T-helper 22 cell (primary cell): ENCODE results near the gene MEIS2.

Experiments used
- DNase-seq: peaks from one replicate; pipeline ENCODE4 v3.0.0-alpha.2; 2020; ENCODE audit warnings: low read depth

MEIS2 gene

DNA sequence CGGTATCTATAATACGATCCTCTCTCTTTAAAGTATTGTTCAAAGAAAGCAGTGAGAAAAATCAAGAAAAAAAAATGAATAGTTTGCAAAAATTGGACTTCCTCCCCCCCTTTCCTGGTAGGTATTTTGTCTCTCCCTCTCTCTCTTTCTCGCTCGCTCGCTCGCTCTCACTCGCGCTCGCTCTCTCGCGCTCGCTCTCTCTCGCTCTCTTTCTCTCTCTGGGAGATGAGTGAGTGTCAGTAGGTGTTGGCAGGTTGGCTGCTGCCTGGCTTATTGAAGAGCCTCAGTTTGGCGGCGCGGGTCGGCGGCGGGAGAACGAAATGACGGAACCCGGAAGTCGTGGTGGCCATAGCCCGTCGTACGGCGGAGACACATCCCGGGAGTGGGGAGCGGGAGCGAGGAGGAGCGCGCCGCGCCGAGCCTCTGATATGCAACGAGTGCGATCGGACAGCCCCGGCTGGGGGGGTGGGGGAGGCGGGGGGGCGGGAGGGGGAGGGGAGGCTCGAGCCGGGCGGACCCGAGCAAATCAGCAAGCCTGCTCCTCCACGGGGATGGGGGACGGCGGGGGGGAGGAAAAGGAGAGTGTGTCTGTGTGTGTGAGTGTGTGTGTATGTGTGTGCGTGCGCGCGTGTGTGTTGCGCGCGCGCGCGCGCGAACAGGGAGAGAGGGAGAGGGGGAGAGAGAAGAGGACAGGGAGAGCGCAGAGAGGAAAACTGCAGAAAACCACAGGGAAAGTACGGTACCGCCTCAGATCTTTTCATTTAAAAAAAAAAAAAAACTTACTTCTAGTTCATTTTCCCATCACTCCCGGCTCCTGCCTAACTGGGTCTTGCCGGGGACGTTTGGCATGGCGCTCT lies at the start of gene MEIS2:
MEIS2 (minus strand) TSS at position 441 of the 857 bp plus-strand sequence. CDS start 1,083 bp downstream, outside the sequence.
- DNase-seq, result no peak

DNA sequence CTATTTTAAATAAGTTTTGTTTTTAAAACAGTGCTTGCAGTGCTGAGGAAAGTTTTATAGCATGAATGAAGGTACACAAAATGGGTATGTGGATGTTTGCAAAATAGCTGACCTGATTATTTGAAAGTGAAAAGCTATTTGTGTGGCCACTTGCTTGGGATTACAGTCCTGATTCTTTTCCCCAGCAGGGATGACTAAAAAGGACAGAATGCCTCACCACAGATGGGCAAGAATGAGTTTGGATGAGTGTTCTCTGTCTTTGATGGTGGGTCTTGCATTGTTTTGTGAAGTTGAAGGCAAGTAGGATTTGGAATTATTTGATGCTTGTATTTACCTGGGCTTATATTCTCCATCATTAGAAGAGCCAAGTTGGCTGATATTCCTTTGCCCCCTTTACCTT lies 48.8 kb upstream of the MEIS2 start:
- no peak for DNase-seq

DNA sequence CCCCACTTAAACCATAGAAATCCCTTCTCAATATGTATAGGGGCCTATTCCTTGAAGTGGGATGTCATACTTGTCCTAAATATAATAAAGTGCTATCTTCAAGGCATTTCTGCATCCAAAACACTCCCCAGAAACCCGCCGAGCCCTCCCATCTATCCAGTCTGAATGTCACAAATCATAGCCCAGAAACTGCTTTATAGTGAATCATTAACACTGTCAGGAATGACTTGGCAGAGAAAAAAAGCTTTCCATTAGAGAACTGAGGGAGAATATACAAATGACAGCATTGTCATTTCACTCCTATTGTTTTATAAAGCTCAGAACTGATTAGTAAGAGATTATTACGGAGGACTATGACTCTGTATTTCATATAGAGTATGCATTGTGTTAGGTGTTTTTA lies 48.4 kb upstream of the MEIS2 start:
- DNase-seq, result no peak

DNA sequence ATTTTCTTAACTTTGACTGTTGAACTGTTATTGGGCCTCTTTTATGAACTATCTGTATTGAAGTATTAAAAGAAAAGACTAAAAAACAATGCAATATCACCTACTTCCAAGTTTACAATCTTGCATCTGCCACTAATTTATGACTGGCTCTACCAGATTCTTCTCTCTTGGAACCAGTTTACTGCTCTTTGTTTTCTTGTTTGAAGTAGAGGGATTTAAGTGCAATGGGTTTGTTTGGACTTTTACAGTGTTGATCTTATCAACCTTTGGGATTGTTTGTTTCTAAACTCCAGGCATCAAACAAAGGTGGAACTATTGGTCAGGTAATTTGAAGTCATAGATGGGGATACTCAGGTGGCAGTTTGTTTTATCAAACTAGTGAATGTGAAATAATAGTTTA lies 43.0 kb upstream of the MEIS2 start:
- DNase-seq, result no peak

DNA sequence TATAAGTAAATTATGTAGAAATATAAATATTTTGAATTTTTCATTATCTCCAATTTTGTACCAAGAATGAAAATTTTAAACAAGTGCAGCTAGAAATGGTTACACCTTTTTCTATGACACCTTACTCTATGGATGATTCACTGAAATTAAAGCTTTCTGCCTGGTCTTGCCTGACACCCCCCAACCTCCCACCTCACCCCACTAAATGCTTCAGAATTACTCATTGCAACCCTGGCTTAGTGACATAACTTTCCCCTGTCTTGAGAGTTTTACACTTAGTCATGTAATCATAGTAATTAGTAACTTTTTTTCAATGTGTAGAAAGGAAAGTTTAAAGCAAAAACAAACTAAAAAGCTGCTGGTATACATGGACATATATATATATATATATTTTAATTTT lies 42.0 kb upstream of the MEIS2 start:
- no peak for DNase-seq

GRCh38 chr15:37140531-37141058 lies 40.2 kb upstream of the MEIS2 start:
- no peak for DNase-seq

DNA sequence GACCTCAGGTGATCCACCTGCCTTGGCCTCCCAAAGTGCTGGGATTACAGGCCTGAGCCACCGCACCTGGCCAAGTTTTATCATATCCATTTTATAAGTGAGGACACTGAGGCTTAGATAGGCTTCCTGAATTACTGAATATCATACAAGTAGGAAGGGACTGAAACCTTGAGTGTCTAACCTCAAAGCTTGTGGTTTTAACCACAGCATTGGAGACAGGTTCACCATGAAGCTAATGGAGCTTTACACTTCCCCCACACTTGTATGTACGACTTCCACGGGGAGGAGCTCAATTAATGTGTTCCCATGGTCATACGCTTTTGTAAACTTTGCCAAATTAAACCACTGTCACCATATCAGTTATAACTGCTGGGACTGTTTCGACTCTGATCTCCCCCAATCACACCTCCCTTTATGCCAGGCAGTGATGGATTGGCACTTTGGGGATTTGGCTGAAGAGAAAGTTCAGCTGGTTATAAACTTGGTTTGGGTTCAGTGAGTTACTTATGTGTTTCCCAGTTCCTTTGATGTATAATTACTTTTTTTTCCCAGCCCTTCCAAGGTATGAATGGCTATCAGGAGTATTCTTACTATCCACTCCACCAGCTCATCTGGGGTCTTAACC lies 38.4 kb upstream of the MEIS2 start:
- DNase-seq, result no peak

DNA sequence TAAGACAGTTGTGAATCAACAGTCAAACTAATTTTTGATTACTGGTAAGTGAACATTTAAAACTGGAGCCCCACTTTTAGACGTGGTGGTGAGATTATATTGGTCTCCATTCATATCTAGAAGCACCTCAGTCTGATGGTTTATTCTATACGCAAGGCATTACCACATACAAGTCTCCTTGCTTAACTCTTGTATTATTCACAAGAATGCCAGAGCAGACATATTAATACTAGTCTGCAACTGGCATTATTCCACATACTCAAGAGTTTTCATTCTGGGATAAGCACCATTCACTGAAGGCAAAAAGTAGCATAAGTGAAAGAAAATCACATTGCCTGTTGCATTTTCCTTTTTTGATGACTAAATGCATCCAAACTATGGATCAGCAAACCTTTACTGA lies 36.9 kb upstream of the MEIS2 start:
- no peak for DNase-seq

DNA sequence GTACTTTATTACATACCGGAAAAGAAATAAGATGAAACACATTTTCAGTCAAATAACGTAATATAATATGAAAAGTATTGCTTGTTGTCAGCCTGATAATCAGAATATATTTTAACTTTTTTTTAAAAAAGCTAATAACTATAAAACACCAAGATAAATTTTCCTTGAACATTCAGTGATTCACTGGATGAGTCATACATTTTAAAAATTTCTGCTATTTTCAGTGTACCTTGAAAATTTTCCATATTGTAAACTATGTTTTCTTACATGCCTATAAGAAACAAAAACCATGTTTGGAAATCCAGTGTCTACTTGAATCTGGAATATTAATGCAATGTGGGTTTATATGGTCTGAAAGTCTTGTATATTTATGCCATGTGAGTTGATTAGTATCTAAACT lies 36.3 kb upstream of the MEIS2 start:
- DNase-seq, result no peak

DNA sequence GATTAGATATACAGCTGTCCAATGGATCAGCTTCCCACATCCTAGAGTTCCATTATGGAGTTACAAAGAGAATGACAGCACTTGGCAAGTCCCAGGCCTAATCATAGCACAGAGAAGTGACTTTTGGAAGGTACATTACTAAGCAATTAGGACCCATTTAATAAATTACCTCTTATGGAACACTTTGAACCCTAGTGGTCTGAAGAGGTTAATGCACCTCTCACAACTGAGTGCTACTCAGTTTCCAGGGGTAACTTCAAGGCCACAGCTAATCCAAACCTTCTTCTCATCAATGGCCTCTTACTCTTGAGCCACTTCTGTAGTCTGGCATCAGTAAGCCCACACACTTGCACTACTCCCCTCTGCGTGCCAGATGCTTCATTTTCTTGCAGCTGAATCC lies 34.9 kb upstream of the MEIS2 start:
- DNase-seq, result no peak

DNA sequence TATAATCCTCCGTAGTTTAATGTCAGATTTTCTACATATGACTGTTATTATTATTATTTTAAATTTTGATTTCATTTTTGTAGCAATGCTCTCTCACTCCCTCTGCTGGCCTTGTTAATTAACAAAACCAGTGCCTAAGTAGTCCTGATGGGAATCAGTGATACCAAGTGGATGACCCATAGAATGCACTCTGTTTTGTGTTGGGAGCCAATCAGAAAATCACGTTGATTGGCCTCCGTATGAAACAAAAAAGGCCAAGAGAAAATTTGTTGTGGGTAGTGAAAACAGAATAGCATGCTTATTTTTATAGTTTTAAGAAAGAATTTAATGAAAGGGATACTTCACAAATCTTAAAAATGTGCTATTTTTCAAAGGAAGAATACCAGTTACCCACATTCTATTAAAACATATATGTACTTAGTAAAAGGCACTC lies 34.4 kb upstream of the MEIS2 start:
- DNase-seq, result no peak

DNA sequence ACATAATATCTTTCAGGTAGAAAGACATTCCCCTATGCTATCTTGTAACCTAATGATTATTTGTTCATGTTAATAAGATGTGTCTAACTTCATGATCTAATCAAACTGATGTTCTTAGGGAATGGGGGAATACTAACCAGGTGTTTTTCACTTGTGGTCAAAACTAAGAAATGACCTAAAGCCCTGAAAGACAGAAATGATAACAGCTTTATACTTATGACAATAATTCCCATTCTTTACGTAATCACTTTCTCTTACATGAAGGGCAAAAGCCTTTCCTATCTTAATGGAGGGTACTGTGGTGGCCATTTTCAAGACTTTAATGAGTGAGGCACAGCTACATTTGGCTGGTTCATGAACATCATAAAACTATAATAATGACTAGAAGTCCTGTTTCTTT lies 33.9 kb upstream of the MEIS2 start:
- no peak for DNase-seq

DNA sequence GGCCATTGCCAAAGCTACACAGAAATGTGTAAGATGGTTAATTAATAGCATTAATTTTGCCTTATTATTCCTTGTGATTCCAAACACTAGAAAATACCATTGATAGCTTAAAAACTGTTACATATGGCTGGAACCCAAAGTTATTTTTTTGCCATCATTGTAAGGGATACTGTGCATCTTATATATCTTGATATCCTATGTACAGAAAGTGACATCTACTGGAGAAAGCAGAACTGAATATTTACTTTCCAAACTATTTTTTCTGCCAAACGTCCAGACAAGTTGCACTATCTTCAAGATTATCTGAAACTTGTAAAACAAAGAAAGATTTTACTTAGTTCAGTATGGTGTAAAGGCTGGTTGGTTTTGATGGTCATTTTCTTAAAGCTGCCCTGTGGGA lies 33.3 kb upstream of the MEIS2 start:
- no peak for DNase-seq

DNA sequence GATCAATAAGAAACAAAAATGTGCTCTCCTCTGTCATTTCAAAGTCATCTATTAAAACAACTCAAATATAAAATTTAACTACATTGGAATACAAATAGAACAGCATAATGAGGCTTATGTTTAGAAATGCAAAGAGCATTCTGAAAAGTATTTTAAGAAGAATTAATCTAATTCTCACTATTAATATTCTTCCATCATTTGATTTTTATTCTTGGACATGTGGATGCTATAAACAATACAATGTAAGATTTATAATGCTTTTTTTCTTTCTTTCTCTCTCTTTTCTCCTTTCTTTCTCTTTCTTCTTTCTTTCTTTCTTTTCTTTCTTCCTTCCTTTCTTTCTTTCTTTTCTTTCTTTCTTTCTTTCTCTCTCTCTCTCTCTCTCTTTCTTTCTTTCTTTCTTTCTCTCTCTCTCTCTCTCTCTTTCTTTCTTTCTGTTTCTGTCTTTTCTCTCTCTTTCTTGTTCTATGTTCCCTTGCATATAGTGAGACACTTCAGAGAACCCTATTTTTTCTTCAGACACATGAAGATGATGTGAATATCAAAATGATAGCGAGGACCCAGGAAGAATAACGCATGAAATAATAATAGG lies 32.6 kb upstream of the MEIS2 start:
- no peak for DNase-seq

DNA sequence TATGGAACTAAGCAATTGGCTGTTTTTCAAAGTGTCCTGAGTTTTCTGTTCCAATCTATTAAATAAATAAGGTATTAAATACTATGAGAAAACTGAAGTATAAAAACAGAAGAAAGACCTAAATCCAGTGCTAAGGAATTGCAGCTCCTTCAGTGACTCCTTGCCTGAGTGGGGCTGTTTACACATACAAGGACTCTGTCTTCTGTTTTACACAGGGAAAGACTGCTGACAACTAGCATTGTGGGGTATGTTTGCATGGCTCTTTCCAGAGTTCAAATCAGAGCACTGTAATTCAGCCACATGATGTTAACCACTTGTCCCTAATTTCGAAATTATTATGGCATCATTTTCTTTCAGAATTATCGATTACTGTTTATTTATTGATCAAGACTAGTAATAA lies 31.3 kb upstream of the MEIS2 start:
- no peak for DNase-seq

DNA sequence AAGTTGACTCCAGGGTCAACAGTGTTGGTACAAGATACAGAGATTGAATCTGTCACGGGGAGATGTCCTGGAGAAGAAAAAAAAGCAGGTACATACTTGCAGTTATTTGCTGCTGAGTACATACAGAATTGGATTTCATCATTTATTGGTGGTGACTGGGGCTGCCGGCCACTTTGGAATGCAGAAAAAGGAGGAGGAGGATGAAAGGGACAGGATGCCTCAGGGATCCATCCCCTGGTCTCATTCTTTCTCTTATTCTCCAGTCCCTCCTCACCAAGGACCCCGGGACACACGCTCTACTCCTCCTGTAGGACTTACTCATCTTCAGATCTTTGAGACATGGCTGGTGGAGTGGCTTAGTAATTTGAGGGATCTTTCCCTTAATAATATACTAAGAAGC lies 30.0 kb upstream of the MEIS2 start:
- no peak for DNase-seq

DNA sequence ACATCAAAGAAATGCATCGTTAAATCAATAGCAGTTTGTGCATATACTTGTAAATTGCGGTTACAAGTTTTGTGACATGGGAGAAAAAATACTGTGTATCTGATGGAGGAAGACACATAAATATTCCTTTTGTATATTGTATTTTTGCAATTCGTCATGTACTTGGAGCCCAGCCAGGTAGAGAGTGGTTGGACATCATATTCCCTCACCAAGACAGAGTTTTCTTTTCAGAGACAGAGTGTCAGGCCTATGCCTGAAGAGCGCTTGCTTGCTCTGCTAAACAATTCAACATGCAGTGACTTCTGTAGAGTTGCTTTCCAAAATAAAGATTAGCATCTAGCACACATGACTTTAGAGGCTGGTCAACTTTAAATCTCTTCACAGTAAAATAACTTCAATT lies 24.8 kb upstream of the MEIS2 start:
- DNase-seq, result no peak

DNA sequence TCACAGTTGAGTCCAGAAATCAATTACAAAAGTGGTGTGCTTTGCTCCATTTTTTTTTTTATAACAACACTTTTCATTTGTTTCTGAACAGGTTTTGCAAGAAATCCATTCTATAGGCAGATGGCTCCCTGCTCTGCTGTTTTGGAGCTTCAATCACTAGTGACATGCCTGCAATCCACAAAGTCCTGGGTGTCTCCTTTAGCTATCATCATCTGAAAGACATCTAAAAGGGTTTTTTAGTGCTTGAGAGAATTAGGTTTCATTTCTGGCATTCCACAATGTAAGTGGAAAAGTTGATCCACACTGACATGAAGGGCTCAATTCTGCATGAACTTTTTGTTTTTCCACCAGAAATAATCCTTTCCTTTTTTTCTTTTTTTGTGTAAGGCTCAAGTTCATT lies 24.0 kb upstream of the MEIS2 start:
- DNase-seq, result no peak

DNA sequence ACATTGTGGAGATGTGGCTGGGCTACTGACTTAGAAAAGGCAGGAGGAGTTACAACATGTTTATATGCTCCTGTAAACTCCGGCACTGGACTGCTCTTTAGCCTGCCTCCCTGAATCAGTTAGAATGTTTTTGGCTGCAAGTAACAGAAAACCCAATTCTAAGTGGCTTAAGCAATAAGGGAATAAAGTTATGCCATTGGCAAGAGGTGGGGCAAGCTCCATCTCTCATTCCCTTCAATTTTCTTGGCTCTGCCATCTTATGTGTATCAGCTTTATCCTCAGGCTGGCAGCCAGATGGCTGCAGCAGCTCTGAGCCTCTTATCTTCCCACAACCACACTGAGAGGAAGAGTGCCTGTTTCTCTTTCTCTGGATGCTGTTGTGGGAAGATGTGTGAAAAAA lies 22.4 kb upstream of the MEIS2 start:
- DNase-seq, result no peak

- no peak for DNase-seq
Observed at GRCh38 chr15:37121492-37121891, 21.1 kb upstream of the MEIS2 start.

DNA sequence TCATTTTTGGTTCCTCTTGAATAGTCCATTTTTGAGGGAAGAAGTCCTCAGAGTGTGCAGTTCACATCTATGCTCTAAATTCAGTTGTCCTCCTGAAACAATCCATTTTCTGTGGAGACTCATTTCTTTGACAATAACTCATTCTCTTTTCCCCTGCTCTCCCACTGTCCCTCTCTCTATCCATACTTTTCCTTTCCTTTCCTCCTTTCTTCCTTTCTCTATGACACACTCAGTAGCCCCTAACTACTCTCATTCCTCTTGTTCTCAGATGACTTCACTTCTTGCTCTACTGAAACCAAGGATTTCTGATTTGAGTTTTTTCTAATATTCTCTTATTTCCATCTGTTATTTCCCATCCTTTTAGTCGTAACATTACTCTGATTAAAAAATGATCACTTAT lies 16.7 kb upstream of the MEIS2 start:
- DNase-seq, result no peak

- no peak for DNase-seq
Observed at GRCh38 chr15:37115538-37115937, 15.2 kb upstream of the MEIS2 start.
